GM03348 (cell line): ENCODE measurements around the gene TTC34.

ENCODE experiments used
- DNase-seq: peaks from one replicate; pipeline ENCODE4 v3.0.0; 2012; ENCODE audit warnings: low spot score

Gene TTC34

GRCh38 chr1:2641381-2642130, 159.9 kb downstream of the TTC34 start:
- peak; percentile 7 for DNase-seq

GRCh38 chr1:2640626-2641025, 160.9 kb downstream of the TTC34 start:
- peak; percentile 7 for DNase-seq

- peak; percentile 4 for DNase-seq
Observed at GRCh38 chr1:2639607-2640521, 161.6 kb downstream of the TTC34 start.

GRCh38 chr1:2639203-2639602, 162.3 kb downstream of the TTC34 start:
- peak; percentile 8 for DNase-seq

- no peak for DNase-seq
Observed at GRCh38 chr1:2638466-2639115, 162.9 kb downstream of the TTC34 start.

- DNase-seq = peak; percentile 7
Observed at GRCh38 chr1:2637442-2638145, 163.9 kb downstream of the TTC34 start.

- no peak for DNase-seq
Observed at GRCh38 chr1:2636733-2637132, 164.8 kb downstream of the TTC34 start.

- DNase-seq = peak; percentile 6
Observed at GRCh38 chr1:2635361-2636010, 166.0 kb downstream of the TTC34 start.

GRCh38 chr1:2633936-2634491, 167.5 kb downstream of the TTC34 start:
- DNase-seq = peak; percentile 7

- DNase-seq = peak; percentile 6
Observed at GRCh38 chr1:2633366-2633935, 168.0 kb downstream of the TTC34 start.

- peak; percentile 7 for DNase-seq
Observed at GRCh38 chr1:2632561-2633361, 168.7 kb downstream of the TTC34 start, which contains the start of gene MMEL1. MMEL1 (minus strand) TSS chr1:2633016; CDS start chr1:2629484, 3,532 bp downstream.

GRCh38 chr1:2632051-2632430, 169.5 kb downstream of the TTC34 start:
- no peak for DNase-seq

GRCh38 chr1:2631136-2632050, 170.1 kb downstream of the TTC34 start:
- peak; percentile 8 for DNase-seq

- DNase-seq = no peak
Observed at GRCh38 chr1:2630498-2631135, 170.9 kb downstream of the TTC34 start.

- DNase-seq = no peak
Observed at GRCh38 chr1:2629627-2630497, 171.6 kb downstream of the TTC34 start.

- no peak for DNase-seq
Observed at GRCh38 chr1:2628933-2629626, 172.4 kb downstream of the TTC34 start.
